Esophagus muscularis mucosa (tissue), 4 donors: Measurements from ENCODE around the gene PLAAT1. TPM values are rescaled to one million over a fixed set of nuclear protein-coding genes. Genes with fewer than 3 reads are reported as not detected.

Experiments
- DNase-seq: peaks from one replicate; pipeline ENCODE4 v3.0.0-alpha.2; 2017; ENCODE audit errors: extremely low spot score
- H3K27ac ChIP-seq, 4 donors: fragments of 200-600 bp; sonication (generic); replicated peaks in 1 of 4; 1 replicate in 3 of 4; 2 replicates in 1 of 4; pipeline ENCODE4 v1.5.1; 2016 to 2019; ENCODE audit warnings: mild to moderate bottlenecking in 1 of 4
- H3K27me3 ChIP-seq, 4 donors: fragments of 200-600 bp; sonication (generic); one replicate each; pipeline versions ENCODE4 v1.5.1 to v1.6.0; 2016 to 2019
- H3K36me3 ChIP-seq, 4 donors: fragments of 200-600 bp; sonication (generic); one replicate each; pipeline ENCODE4 v1.5.1; 2016 to 2019
- H3K4me1 ChIP-seq, 4 donors: fragments of 200-600 bp; sonication (generic); one replicate each; pipeline ENCODE4 v1.5.1; 2016 to 2019
- H3K4me3 ChIP-seq, 4 donors: fragments of 200-600 bp; sonication (generic); 1 replicate in 2 of 4; 2 replicates in 2 of 4; pipeline ENCODE4 v1.5.1; 2016 to 2019; ENCODE audit warnings: mild to moderate bottlenecking in 4 of 4, moderate library complexity in 1 of 4
- H3K9me3 ChIP-seq, 4 donors: fragments of 200-600 bp; sonication (generic); 1 replicate in 3 of 4; 2 replicates in 1 of 4; pipeline ENCODE4 v1.5.1; 2016 to 2019
- EP300 ChIP-seq: sonication (generic); formaldehyde crosslinking; IDR thresholded peaks from one replicate; pipeline ENCODE4 v1.6.1; 2017; ENCODE audit warnings: antibody characterized with exemption
- POLR2A ChIP-seq: fragments of 450-650 bp; IDR thresholded peaks from one replicate; pipeline ENCODE4 v1.6.1; 2017; ENCODE audit warnings: antibody characterized with exemption, moderate library complexity, mild to moderate bottlenecking, low read depth
- POLR2AphosphoS5 ChIP-seq, 2 donors: sonication (generic); formaldehyde crosslinking; IDR thresholded peaks; one replicate each; pipeline ENCODE4 v1.6.1; 2017; ENCODE audit warnings: antibody characterized with exemption in 2 of 2
- WGBS: methylation state at CpG from one replicate; pipeline ENCODE4 v1.1.5; 2018; 5-methylcytosine and 5-hydroxymethylcytosine counted together
- intact Hi-C: fragments of 100-400 bp; cut with DNase I; formaldehyde crosslinking; loops from one replicate; pipeline ENCODE4 v1.15.1; 2023
- total RNA-seq, 4 donors: library from RNA; depleted of rRNA; stranded (reverse); fragments of >200 nt; gene quantifications; one replicate each; pipeline versions ENCODE4 v1.1.0 to v1.2.1, GENCODE V29; 2016
- TF ChIP-seq, protein P1 (sequence below), 3 experiments: fragments of 200-600 bp in 2 of 3; fragments of 450-650 bp in 1 of 3; sonication (generic) in 2 of 3; IDR thresholded peaks; one replicate each; pipeline ENCODE4 v1.5.1; 2017 to 2019; ENCODE audit warnings: antibody characterized with exemption in 3 of 3, mild to moderate bottlenecking in 2 of 3, moderate library complexity in 1 of 3

The PLAAT1 gene
- total RNA-seq, 4 donors from 2014 or later: 0.84 to 1.3 (median 0.99) TPM; not detected in 1

DNA sequence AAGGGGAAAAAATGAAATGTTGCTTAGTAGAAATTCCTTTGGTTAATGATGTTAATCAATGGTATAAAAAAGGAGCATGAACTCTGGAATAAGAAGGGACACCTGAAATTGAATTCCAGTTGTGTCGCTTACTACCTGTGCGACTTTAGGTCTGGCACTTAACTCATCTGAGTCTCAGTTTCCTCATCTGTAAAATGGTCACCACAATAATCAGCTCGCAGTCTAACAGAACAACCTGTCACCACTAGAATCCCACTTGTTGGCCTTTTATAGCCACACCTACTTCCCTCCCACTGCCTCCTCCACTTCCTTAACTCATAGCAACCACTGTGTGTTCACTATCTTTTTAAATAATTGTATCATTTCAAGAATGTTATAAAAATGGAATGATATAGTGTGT lies 2.5 kb downstream of the PLAAT1 start:
- H3K4me1 ChIP-seq: peaks cover 0 to 19% (median 11%) of the 10 kb centered on the region in 4 donors
- H3K9me3 ChIP-seq: peaks cover 0 to 17% (median 8%) of the 10 kb centered on the region in 4 donors
- no peaks in the 10 kb centered on the region for H3K27me3 ChIP-seq
- H3K4me3 ChIP-seq: no peak overlapping the region
- no peak for DNase-seq
- TF ChIP-seq POLR2AphosphoS5 (IDR thresholded peaks at IDR 0.05): no peak
- no peaks in the 10 kb centered on the region for H3K36me3 ChIP-seq
- intact Hi-C loops: no loop called here
- H3K27ac ChIP-seq: no peak overlapping the region
- 94% methylated on average over 3 of the region's 3 CpGs for WGBS

DNA sequence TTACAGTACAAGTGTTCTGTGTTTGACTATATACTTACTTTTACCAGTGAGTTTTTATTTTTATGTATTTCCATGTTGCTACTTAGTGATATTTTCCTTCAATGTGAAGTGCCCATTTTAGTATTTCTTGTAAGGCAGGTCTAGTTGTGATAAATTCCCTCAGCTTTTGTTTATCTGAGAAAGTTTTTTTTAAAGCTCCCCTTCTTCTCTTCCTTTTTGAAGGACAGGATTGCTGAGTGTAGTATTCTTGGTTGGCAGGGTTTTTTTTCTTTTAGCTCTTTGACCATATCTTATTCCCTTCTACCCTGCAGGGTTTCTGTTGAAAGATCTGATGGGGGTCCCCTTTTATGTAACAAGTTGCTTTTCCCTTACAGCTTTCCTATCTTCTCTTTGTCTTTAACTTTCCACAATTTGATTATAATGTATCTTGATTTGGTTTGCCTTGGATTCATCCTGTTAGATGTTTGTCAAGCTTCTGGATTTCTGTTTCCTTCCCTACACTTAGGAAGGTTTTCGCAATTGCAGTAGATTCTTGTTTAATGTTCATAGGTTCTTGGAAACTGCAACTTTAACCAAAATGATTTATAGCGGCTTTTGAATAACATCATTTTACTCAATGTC lies 7.9 kb downstream of the PLAAT1 start:
- no peak overlapping the region for H3K4me3 ChIP-seq
- H3K27me3 ChIP-seq: no peaks in the 10 kb centered on the region
- H3K9me3 ChIP-seq: peaks cover 0 to 39% (median 25%) of the 10 kb centered on the region in 4 donors
- no peaks in the 10 kb centered on the region for H3K4me1 ChIP-seq
- H3K27ac ChIP-seq: no peak overlapping the region
- WGBS: 98% methylated on average over 2 of the region's 2 CpGs
- no peak for DNase-seq
- H3K36me3 ChIP-seq: no peaks in the 10 kb centered on the region
- no peak for TF ChIP-seq POLR2A
- TF ChIP-seq, protein P1, sequence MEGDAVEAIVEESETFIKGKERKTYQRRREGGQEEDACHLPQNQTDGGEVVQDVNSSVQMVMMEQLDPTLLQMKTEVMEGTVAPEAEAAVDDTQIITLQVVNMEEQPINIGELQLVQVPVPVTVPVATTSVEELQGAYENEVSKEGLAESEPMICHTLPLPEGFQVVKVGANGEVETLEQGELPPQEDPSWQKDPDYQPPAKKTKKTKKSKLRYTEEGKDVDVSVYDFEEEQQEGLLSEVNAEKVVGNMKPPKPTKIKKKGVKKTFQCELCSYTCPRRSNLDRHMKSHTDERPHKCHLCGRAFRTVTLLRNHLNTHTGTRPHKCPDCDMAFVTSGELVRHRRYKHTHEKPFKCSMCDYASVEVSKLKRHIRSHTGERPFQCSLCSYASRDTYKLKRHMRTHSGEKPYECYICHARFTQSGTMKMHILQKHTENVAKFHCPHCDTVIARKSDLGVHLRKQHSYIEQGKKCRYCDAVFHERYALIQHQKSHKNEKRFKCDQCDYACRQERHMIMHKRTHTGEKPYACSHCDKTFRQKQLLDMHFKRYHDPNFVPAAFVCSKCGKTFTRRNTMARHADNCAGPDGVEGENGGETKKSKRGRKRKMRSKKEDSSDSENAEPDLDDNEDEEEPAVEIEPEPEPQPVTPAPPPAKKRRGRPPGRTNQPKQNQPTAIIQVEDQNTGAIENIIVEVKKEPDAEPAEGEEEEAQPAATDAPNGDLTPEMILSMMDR (IDR thresholded peaks at IDR 0.05): no peak
- intact Hi-C loops: no loop called here

DNA sequence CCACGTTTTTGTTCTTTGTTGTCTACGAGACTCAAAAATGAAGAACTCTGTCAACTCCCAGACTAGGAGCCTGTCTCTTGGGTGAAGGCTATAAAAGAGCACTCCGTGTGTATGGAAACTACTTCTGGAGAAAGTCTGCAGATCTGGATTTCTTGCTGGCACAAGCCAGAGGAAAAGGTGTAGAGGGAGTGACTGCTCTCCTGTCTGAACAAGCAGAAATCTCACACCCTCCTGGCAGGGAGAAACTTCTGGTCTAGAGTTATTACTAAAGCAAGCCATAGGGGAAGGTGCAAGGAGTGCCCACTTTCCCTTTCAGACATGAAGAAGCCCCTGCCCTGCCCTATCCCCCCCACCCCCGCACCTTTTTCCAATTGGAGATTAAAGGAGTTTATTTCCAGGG lies 9.5 kb downstream of the PLAAT1 start:
- H3K27ac ChIP-seq: no peak overlapping the region
- H3K27me3 ChIP-seq: no peaks in the 10 kb centered on the region
- intact Hi-C loops: no loop called here
- no peak overlapping the region for H3K4me3 ChIP-seq
- no peaks in the 10 kb centered on the region for H3K4me1 ChIP-seq
- no peak for DNase-seq
- H3K36me3 ChIP-seq: no peaks in the 10 kb centered on the region
- peaks cover 0 to 39% (median 25%) of the 10 kb centered on the region in 4 donors for H3K9me3 ChIP-seq
- TF ChIP-seq EP300 (no peak), POLR2AphosphoS5 (IDR thresholded peaks at IDR 0.05) (no peak), POLR2A (no peak)
- TF ChIP-seq, protein P1 (IDR thresholded peaks at IDR 0.05): no peak
- 94% methylated on average over 4 of the region's 4 CpGs for whole genome bisulfite sequencing

DNA sequence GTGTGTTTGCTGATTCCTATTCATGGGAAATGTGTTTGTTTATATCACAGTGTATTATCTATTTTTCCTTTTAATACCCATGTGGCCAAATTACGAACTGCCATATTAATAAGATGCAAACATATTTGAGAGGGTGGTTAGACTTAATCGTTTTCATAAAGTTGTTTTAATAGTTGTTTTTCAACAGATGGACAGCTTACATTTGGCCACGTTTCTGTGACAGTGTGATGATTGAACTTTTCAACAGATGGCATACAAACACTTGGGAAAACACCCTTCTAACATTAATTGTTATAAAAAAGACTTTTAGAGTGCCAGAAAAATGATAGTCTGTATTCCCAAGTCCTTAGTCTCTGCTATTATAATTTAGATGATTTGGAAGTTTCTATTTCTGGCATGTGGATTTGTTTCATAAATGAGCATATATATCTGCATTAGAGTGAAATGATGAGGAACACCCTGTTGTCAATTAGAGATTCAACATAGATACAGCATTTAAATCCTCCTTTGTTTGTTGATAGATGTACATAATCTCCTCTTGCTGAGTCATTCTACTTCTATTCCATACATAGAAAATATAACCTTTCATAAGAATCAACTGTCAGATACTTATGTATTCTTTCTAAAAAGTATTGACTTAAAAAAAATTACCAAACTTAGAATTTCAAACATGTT lies 13.1 kb downstream of the PLAAT1 start:
- Histone ChIP-seq H3K27ac (no peak overlapping the region), H3K9me3 (peaks cover 0 to 17% (median 11%) of the 10 kb centered on the region in 4 donors), H3K4me3 (no peak overlapping the region), H3K36me3 (no peaks in the 10 kb centered on the region), H3K27me3 (no peaks in the 10 kb centered on the region), H3K4me1 (no peaks in the 10 kb centered on the region)
- no peak for TF ChIP-seq EP300
- DNase-seq: no peak
- WGBS: 68% methylated on average over 3 of the region's 3 CpGs
- intact Hi-C loops: no loop called here

DNA sequence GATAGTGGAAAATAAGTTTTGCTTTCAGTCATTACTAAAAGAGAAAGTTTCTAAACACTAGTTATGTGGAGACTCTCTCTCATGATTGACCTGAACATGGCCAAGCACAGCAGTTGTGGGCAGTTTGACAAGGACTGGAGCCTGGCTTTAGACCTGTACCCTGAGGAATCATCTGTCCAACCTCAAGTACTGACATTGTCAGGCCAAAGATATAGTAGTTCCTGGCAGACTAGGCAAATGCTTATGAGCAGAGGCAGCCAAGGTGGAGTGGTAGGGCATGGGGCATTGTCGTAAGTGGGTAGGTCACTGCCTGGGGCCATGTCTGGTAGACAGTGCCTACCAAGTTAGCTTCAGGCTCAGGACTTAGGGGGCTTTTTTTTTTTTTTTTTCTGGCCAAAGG lies 20.9 kb downstream of the PLAAT1 start:
- H3K27ac ChIP-seq: no peak overlapping the region
- no peaks in the 10 kb centered on the region for H3K4me1 ChIP-seq
- no peak overlapping the region for H3K4me3 ChIP-seq
- TF ChIP-seq, protein P1 (IDR thresholded peaks at IDR 0.05): no peak
- TF ChIP-seq POLR2AphosphoS5 (IDR thresholded peaks at IDR 0.05) (no peak), EP300 (no peak), POLR2A (no peak)
- no peaks in the 10 kb centered on the region for H3K27me3 ChIP-seq
- WGBS: no CpG with 5 or more reads among the region's 1 CpG
- DNase-seq: no peak
- no peaks in the 10 kb centered on the region for H3K9me3 ChIP-seq
- no peaks in the 10 kb centered on the region for H3K36me3 ChIP-seq
- intact Hi-C loops: no loop called here

DNA sequence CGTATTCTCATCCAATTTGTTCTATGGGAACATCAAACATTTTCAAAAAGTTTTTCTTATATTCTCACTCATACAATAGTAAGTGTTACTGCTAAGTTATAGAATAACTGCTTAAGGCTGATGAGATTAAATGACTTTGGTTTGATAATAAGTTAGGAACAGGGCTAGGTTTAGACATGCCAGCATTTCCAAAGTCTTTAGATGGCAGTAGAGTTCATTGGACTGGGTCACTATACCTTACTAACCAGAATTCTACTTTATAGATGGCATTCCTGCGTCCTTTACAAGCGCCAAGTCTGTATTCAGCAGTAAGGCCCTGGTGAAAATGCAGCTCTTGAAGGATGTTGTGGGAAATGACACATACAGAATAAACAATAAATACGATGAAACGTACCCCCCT lies 21.7 kb downstream of the PLAAT1 start:
- intact Hi-C loops: no loop called here
- TF ChIP-seq POLR2A: no peak
- TF ChIP-seq, protein P1 (IDR thresholded peaks at IDR 0.05): no peak
- TF ChIP-seq POLR2AphosphoS5 (IDR thresholded peaks at IDR 0.05): no peak
- TF ChIP-seq EP300: no peak
- H3K4me1 ChIP-seq: no peaks in the 10 kb centered on the region
- H3K27ac ChIP-seq: no peak overlapping the region
- H3K9me3 ChIP-seq: no peaks in the 10 kb centered on the region
- 81% methylated on average over 5 of the region's 5 CpGs for WGBS
- DNase-seq: no peak
- H3K4me3 ChIP-seq: no peak overlapping the region
- no peaks in the 10 kb centered on the region for H3K36me3 ChIP-seq
- H3K27me3 ChIP-seq: no peaks in the 10 kb centered on the region
